HEK293T (cell line): Measurements from ENCODE around the gene CASZ1.

Experiments used
- CTCF ChIA-PET: fragments of 350-600 bp; formaldehyde crosslinking; extraction: SDS; loops from one replicate; lab custom pipeline; 2021; ENCODE audit warnings: antibody characterized with exemption, inconsistent platforms; lab: Yijun Ruan, JAX
- POLR2A ChIA-PET: fragments of 350-600 bp; formaldehyde crosslinking; extraction: SDS; loops from one replicate; lab custom pipeline; 2020; ENCODE audit warnings: antibody characterized with exemption, inconsistent platforms; lab: Yijun Ruan, JAX
- DNase-seq: peaks from one replicate; pipeline ENCODE4 v3.0.0; 2012; ENCODE audit warnings: mixed read lengths; ENCODE audit errors: extremely low spot score
- ARNT ChIP-seq: fragments of 450-650 bp; IDR thresholded peaks from 2 replicates; pipeline ENCODE4 v1.6.1; 2017; ENCODE audit warnings: mild to moderate bottlenecking
- BHLHE40 ChIP-seq: fragments of 450-650 bp; IDR thresholded peaks from 2 replicates; pipeline ENCODE4 v1.6.1; 2016; ENCODE audit warnings: mild to moderate bottlenecking, moderate library complexity, borderline replicate concordance
- CTBP1 ChIP-seq: fragments of 450-650 bp; IDR thresholded peaks from 2 replicates; pipeline ENCODE4 v1.6.1; 2016; ENCODE audit warnings: borderline replicate concordance
- ELF4 ChIP-seq: fragments of 450-650 bp; IDR thresholded peaks from 2 replicates; pipeline ENCODE4 v1.6.1; 2017; ENCODE audit warnings: antibody characterized with exemption
- FOXA1 ChIP-seq: fragments of 450-650 bp; IDR thresholded peaks from 2 replicates; pipeline ENCODE4 v1.6.1; 2016; ENCODE audit warnings: mild to moderate bottlenecking
- FOXK2 ChIP-seq: fragments of 450-650 bp; IDR thresholded peaks from 2 replicates; pipeline ENCODE4 v1.6.1; 2016; ENCODE audit warnings: mild to moderate bottlenecking
- FOXM1 ChIP-seq: fragments of 450-650 bp; IDR thresholded peaks from 2 replicates; pipeline ENCODE4 v1.6.1; 2017; ENCODE audit warnings: mild to moderate bottlenecking, borderline replicate concordance
- HDGF ChIP-seq: fragments of 450-650 bp; IDR thresholded peaks from 2 replicates; pipeline ENCODE4 v1.6.1; 2017; ENCODE audit warnings: antibody characterized with exemption, borderline replicate concordance
- L3MBTL2 ChIP-seq: fragments of 450-650 bp; conservative IDR thresholded peaks from 2 replicates; pipeline ENCODE4 v1.6.1; 2016; ENCODE audit warnings: mild to moderate bottlenecking
- LEF1 ChIP-seq: fragments of 450-650 bp; IDR thresholded peaks from 2 replicates; pipeline ENCODE4 v1.6.1; 2017; ENCODE audit warnings: mild to moderate bottlenecking, borderline replicate concordance
- NFRKB ChIP-seq: fragments of 450-650 bp; IDR thresholded peaks from 2 replicates; pipeline ENCODE4 v1.6.1; 2016; ENCODE audit warnings: mild to moderate bottlenecking, moderate library complexity
- SP1 ChIP-seq: fragments of 450-650 bp; IDR thresholded peaks from 2 replicates; pipeline ENCODE4 v1.6.1; 2017
- SUZ12 ChIP-seq: fragments of 450-650 bp; IDR thresholded peaks from 2 replicates; pipeline ENCODE4 v1.6.1; 2016; ENCODE audit warnings: mild to moderate bottlenecking
- TARDBP ChIP-seq: fragments of 450-650 bp; IDR thresholded peaks from 2 replicates; pipeline ENCODE4 v1.6.1; 2016
- ZNF384 ChIP-seq: fragments of 450-650 bp; IDR thresholded peaks from 2 replicates; pipeline ENCODE4 v1.6.1; 2016
- TF ChIP-seq, protein P1 (sequence below): fragments of 450-650 bp; IDR thresholded peaks from 2 replicates; pipeline ENCODE4 v1.6.1; 2016

Gene CASZ1

DNA sequence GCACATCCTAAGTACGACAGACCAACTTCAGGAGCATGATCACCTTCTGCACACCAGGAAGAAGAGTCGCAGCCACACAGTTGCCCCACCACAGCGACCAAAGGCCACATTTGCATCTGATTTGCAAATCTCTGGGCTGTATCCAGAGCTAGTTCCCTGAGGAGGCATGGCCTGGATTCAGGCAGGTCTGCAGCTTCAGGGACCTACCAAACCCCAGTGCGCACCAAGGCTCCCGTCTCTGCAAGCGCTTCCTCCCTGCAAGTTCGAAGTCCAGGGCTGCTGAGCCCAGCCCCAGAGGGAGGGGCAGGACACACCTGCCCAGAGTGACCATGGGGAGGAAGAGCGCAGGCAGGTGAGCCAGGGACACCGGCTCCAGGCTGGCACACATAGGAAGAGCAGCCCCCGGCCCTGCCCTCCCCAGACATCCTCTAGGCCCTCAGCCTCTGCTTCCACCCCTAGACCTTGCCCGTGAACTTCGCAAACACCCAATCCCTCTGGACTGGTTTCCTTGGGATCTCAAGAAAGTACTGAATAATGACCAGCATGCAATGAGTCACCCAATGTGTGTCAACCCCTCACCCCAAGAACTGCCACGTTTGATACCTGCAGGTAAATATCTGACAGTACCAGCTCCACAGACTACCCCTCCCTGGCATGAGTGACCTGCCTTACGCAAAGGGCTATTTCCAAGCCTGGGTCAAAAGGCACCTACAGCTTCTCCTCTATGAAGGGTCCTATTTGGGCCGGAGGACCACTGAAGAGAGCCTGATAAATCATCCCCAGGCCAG, 36.8 kb downstream of the CASZ1 start:
- ChIA-PET POLR2A (no interaction called here), CTCF (no interaction called here)
- DNase-seq = no peak
- TF ChIP-seq NFRKB (no peak), FOXM1 (no peak), L3MBTL2 (no peak), FOXK2 (no peak), HDGF (no peak), BHLHE40 (no peak), SUZ12 (no peak), LEF1 (no peak), CTBP1 (no peak), SP1 (no peak), TARDBP (no peak), ARNT (no peak), ELF4 (no peak), FOXA1 (no peak), ZNF384 (no peak)
- TF ChIP-seq, protein P1, sequence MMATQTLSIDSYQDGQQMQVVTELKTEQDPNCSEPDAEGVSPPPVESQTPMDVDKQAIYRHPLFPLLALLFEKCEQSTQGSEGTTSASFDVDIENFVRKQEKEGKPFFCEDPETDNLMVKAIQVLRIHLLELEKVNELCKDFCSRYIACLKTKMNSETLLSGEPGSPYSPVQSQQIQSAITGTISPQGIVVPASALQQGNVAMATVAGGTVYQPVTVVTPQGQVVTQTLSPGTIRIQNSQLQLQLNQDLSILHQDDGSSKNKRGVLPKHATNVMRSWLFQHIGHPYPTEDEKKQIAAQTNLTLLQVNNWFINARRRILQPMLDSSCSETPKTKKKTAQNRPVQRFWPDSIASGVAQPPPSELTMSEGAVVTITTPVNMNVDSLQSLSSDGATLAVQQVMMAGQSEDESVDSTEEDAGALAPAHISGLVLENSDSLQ = no peak

DNA sequence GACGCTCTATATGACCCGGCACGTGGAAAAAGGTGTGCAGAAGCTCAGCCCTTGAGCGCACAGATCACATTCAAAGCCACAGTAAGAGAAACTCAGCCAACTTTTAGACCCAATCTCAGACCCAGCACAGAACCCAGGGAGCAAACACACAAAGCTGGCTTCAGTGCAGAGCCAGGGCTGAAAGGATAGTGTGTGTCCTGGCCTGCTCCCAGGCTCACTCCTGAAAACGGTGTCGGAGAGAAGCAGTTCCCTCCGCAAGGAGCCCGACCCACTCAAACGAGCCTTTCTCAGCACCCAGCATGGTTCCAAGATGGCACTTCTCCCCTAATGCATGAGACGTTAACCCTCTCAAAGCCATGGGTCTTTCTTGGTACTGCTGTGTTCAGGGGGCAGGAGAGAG, 39.6 kb downstream of the CASZ1 start:
- TF ChIP-seq NFRKB (no peak), HDGF (no peak), LEF1 (no peak), ZNF384 (no peak), FOXA1 (no peak), SUZ12 (no peak), L3MBTL2 (no peak), ARNT (no peak), ELF4 (no peak), FOXM1 (no peak), FOXK2 (no peak), CTBP1 (no peak), SP1 (no peak), BHLHE40 (no peak)
- TF ChIP-seq, protein P1 = no peak
- CTCF ChIA-PET = no interaction called here
- POLR2A ChIA-PET = no interaction called here

DNA sequence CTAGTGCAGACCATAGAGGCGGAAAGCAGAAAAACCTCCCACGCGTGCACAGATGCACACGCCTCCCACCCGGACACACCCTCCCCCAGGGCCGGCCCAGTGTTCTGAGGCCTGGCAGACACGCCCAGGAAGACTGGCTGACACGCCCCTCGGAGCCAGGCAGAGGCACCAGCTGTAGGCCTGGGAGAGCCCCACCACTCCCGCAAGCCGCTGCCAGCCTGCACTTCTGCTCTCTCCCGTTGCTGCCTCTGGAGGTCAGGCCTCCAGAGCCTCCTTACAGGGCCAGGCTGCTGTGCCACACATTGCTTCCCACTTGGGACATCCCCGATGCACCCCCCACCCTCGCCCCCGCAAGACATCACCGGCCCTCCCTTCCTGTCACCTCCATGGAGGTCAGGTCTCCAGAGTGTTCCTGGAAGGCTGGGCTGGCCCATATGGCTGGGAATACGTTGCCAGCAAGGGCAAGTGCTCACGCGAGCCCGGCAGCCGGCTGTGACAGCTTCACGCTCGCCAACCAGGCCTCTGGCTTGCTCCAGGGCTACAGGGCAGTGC, 40.4 kb downstream of the CASZ1 start:
- POLR2A ChIA-PET = no interaction called here

More for the DNA sequence above, 39.6 kb downstream of the CASZ1 start:
- DNase-seq = no peak

DNA sequence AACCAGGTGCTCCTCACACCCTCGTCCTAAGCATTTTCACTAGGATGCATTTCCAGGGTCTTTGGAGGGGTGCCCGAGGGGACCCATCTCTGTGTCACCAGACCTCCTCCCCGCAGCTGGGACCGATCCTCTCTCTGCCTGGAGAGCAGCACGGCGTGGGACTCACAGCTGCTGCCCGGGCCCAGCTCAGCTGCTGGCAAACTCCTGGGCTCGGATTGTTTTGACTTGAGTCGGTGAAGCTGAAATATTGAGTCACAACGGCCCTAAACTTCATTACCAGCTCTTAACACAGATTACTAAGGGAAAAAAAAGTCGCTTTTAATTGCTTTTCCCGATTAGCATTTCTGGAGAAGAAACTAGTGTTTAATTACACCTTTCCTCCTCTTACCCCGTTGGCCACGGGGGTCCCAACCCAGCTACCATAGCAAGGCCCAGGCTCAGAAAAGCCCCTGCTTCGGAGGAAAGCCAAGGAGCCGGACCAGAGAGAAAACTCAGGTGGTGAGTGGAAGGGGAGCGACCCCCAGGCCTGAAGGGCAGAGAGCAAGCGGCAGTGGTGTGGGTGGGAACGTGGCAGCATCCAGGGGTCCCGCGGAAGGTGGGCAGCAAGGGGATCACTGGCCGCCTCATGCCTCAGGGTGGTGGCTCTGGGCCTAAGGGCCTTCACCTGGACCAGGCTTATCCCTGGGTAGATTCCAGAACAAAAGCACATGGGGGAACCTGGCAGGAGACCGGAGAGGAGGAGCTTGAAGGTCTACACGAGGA, 41.7 kb downstream of the CASZ1 start:
- no peak for DNase-seq
- CTCF ChIA-PET = no interaction called here

More for the DNA sequence above, 40.4 kb downstream of the CASZ1 start:
- DNase-seq = peak; percentile 42
- CTCF ChIA-PET = no interaction called here
- no peak for TF ChIP-seq ZNF384
- TF ChIP-seq L3MBTL2 = no peak
- no peak for TF ChIP-seq TARDBP
- no peak for TF ChIP-seq FOXA1
- TF ChIP-seq, protein P1 = no peak
- no peak for TF ChIP-seq HDGF
- TF ChIP-seq FOXM1 = no peak
- no peak for TF ChIP-seq SUZ12
- TF ChIP-seq LEF1 = no peak
- no peak for TF ChIP-seq ARNT
- TF ChIP-seq SP1 = no peak
- no peak for TF ChIP-seq BHLHE40
- TF ChIP-seq ELF4 = no peak
- TF ChIP-seq FOXK2 = no peak
- TF ChIP-seq CTBP1 = no peak
- TF ChIP-seq NFRKB = no peak

More for the DNA sequence above, 41.7 kb downstream of the CASZ1 start:
- no peak for TF ChIP-seq ARNT
- TF ChIP-seq L3MBTL2 = no peak
- TF ChIP-seq BHLHE40 = no peak
- TF ChIP-seq, protein P1 = no peak
- no peak for TF ChIP-seq FOXM1
- TF ChIP-seq SUZ12 = no peak
- TF ChIP-seq ELF4 = no peak
- TF ChIP-seq NFRKB = no peak
- TF ChIP-seq LEF1 = no peak
- no peak for TF ChIP-seq FOXK2
- TF ChIP-seq ZNF384 = no peak
- POLR2A ChIA-PET = no interaction called here
